WTC11 (cell line): ENCODE results near the gene TMEM114. TPM values are rescaled to one million over a fixed set of nuclear protein-coding genes. Genes with fewer than 3 reads are reported as not detected.

Source experiments
- ATAC-seq: fragments of 200-7000 bp; cut with Tn5 transposase; 2 replicates; pipeline ENCODE4 v1.10.0; 2021; ENCODE audit warnings: mild to moderate bottlenecking, moderate library complexity
- CTCF ChIA-PET: fragments of 300-600 bp; sonication (Branson Sonifier 250); formaldehyde crosslinking; loops from one replicate; lab custom pipeline; 2021; ENCODE audit warnings: antibody characterized with exemption; lab: Charles Lee
- POLR2A ChIA-PET: fragments of 350-600 bp; sonication (Branson Sonifier 250); formaldehyde crosslinking; loops from one replicate; lab custom pipeline; 2021; ENCODE audit warnings: antibody characterized with exemption; lab: Charles Lee
- DNase-seq: peaks from one replicate; pipeline ENCODE4 v3.0.0; 2021; ENCODE audit warnings: low spot score
- H3K27ac Mint-ChIP-seq: 2 replicates; pipeline ENCODE4 v1.8.0; 2021; ENCODE audit warnings: mixed read lengths
- H3K27me3 Mint-ChIP-seq: 2 replicates; pipeline ENCODE4 v1.8.0; 2021; ENCODE audit warnings: low read depth, mild to moderate bottlenecking, moderate library complexity, mixed read lengths
- H3K36me3 Mint-ChIP-seq: 2 replicates; pipeline ENCODE4 v1.8.0; 2021; ENCODE audit warnings: mixed read lengths
- H3K4me1 Mint-ChIP-seq: 2 replicates; pipeline ENCODE4 v1.8.0; 2022; ENCODE audit warnings: mixed read lengths
- H3K4me3 Mint-ChIP-seq: 2 replicates; pipeline ENCODE4 v1.8.0; 2021; ENCODE audit warnings: mild to moderate bottlenecking, moderate library complexity, mixed read lengths
- H3K9me3 Mint-ChIP-seq: 2 replicates; pipeline ENCODE4 v1.8.0; 2021; ENCODE audit warnings: mixed read lengths
- AFF4 ChIP-seq: sonication (generic); formaldehyde crosslinking; IDR thresholded peaks from 2 replicates; pipeline ENCODE4 v1.8.1; 2023; ENCODE audit warnings: mild to moderate bottlenecking, missing genetic modification reagents, borderline replicate concordance
- ATF3 ChIP-seq: sonication (generic); formaldehyde crosslinking; conservative IDR thresholded peaks from 2 replicates; pipeline ENCODE4 v1.8.1; 2022; ENCODE audit warnings: mild to moderate bottlenecking, missing genetic modification reagents
- ELF4 ChIP-seq: sonication (generic); formaldehyde crosslinking; IDR thresholded peaks from 2 replicates; pipeline ENCODE4 v1.8.1; 2022; ENCODE audit warnings: low read depth, mild to moderate bottlenecking, moderate library complexity, missing genetic modification reagents
- ESRRA ChIP-seq: sonication (generic); formaldehyde crosslinking; IDR thresholded peaks from 2 replicates; pipeline ENCODE4 v1.8.1; 2022; ENCODE audit warnings: mild to moderate bottlenecking, missing genetic modification reagents, borderline replicate concordance
- FOXK1 ChIP-seq: sonication (generic); formaldehyde crosslinking; IDR thresholded peaks from 2 replicates; pipeline ENCODE4 v1.8.0; 2022; ENCODE audit warnings: mild to moderate bottlenecking, moderate library complexity, missing genetic modification reagents
- GABPB1 ChIP-seq: sonication (generic); formaldehyde crosslinking; IDR thresholded peaks from 2 replicates; pipeline ENCODE4 v1.8.1; 2023; ENCODE audit warnings: mild to moderate bottlenecking, missing genetic modification reagents
- MYBL2 ChIP-seq: sonication (generic); formaldehyde crosslinking; IDR thresholded peaks from 2 replicates; pipeline ENCODE4 v1.8.1; 2023; ENCODE audit warnings: mild to moderate bottlenecking, moderate library complexity, missing genetic modification reagents
- NFYB ChIP-seq: sonication (generic); formaldehyde crosslinking; conservative IDR thresholded peaks from 2 replicates; pipeline ENCODE4 v1.8.0; 2022; ENCODE audit warnings: low read depth, missing genetic modification reagents
- NR3C1 ChIP-seq: sonication (generic); formaldehyde crosslinking; conservative IDR thresholded peaks from 2 replicates; pipeline ENCODE4 v1.8.1; 2023; ENCODE audit warnings: low read depth, mild to moderate bottlenecking, missing genetic modification reagents
- PRDM15 ChIP-seq: sonication (generic); formaldehyde crosslinking; IDR thresholded peaks from 2 replicates; pipeline ENCODE4 v1.8.0; 2022; ENCODE audit warnings: missing genetic modification reagents
- PRRX2 ChIP-seq: fragments of 250-450 bp; sonication (Bioruptor Pico); IDR thresholded peaks from 2 replicates; pipeline ENCODE4 v1.8.0; 2021; ENCODE audit warnings: mild to moderate bottlenecking
- SMAD3 ChIP-seq: sonication (generic); formaldehyde crosslinking; IDR thresholded peaks from 2 replicates; pipeline ENCODE4 v1.8.0; 2022; ENCODE audit warnings: missing genetic modification reagents, mild to moderate bottlenecking, borderline replicate concordance
- SMAD4 ChIP-seq: sonication (generic); formaldehyde crosslinking; IDR thresholded peaks from 2 replicates; pipeline ENCODE4 v1.8.0; 2022; ENCODE audit warnings: mild to moderate bottlenecking, missing genetic modification reagents
- ZBTB21 ChIP-seq: sonication (generic); formaldehyde crosslinking; IDR thresholded peaks from 2 replicates; pipeline ENCODE4 v1.8.1; 2023; ENCODE audit warnings: mild to moderate bottlenecking, missing genetic modification reagents, borderline replicate concordance
- ZBTB43 ChIP-seq: sonication (generic); formaldehyde crosslinking; IDR thresholded peaks from 2 replicates; pipeline ENCODE4 v1.8.1; 2023; ENCODE audit warnings: mild to moderate bottlenecking, missing genetic modification reagents
- ZNF219 ChIP-seq: sonication (generic); formaldehyde crosslinking; IDR thresholded peaks from 2 replicates; pipeline ENCODE4 v1.8.0; 2023; ENCODE audit warnings: missing genetic modification reagents, mild to moderate bottlenecking, borderline replicate concordance
- ZNF425 ChIP-seq: fragments of 250-450 bp; sonication (Bioruptor Pico); conservative IDR thresholded peaks from 2 replicates; pipeline ENCODE4 v1.9.0; 2021; ENCODE audit warnings: mild to moderate bottlenecking
- ZNF532 ChIP-seq: fragments of 250-450 bp; sonication (Bioruptor Pico); IDR thresholded peaks from 2 replicates; pipeline ENCODE4 v1.9.0; 2021; ENCODE audit warnings: mild to moderate bottlenecking, borderline replicate concordance
- total RNA-seq: library from RNA; stranded (reverse); gene quantifications from 3 replicates; pipeline ENCODE4 v1.2.3, GENCODE V29; 2021

The TMEM114 gene
- total RNA-seq, 1 experiment from 2014 or later = 0.37 TPM

GRCh38 chr16:8594149-8594666, 3.9 kb upstream of the TMEM114 start (continued):
- TF ChIP-seq AFF4 (CRISPR knock-in tag) (no peak), ZNF532 (CRISPR knock-in tag) (no peak)

- no peaks in the 10 kb centered on the region for H3K36me3 Mint-ChIP-seq
- ATAC-seq (no peak), DNase-seq (no peak)
- ChIA-PET CTCF (no interaction called here), POLR2A (no interaction called here)
- H3K27me3 Mint-ChIP-seq = peaks cover 22% of the 10 kb centered on the region
- no peak for TF ChIP-seq NR3C1 (CRISPR knock-in tag)
- no peak for TF ChIP-seq ATF3 (CRISPR knock-in tag)
- no peak for TF ChIP-seq PRDM15 (CRISPR knock-in tag)
- no peak for TF ChIP-seq MYBL2 (CRISPR knock-in tag)
- TF ChIP-seq PRRX2 (CRISPR knock-in tag) = no peak
- TF ChIP-seq SMAD3 (CRISPR knock-in tag) = no peak
- TF ChIP-seq NFYB (CRISPR knock-in tag) = no peak
- no peak for TF ChIP-seq FOXK1 (CRISPR knock-in tag)
- TF ChIP-seq ZBTB43 = no peak
- no peak for TF ChIP-seq ZNF219
- TF ChIP-seq ZBTB21 (CRISPR knock-in tag) = no peak
- TF ChIP-seq ESRRA (CRISPR knock-in tag) = no peak
- no peak for TF ChIP-seq ZNF425 (CRISPR knock-in tag)
- TF ChIP-seq SMAD4 (CRISPR knock-in tag) = no peak
- no peak for TF ChIP-seq GABPB1
- no peak for TF ChIP-seq ELF4 (CRISPR knock-in tag)
- H3K4me1 Mint-ChIP-seq = peaks cover 12% of the 10 kb centered on the region
- H3K4me3 Mint-ChIP-seq = no peak overlapping the region
- H3K9me3 Mint-ChIP-seq = peaks cover 7% of the 10 kb centered on the region
- H3K27ac Mint-ChIP-seq = no peak overlapping the region
These were observed 1.1 kb upstream of the TMEM114 start for GRCh38 chr16:8591451-8591850.
